Mesothelial cell of epicardium (in vitro differentiated cells): ENCODE data around the gene CARD9. TPM values are rescaled to one million over a fixed set of nuclear protein-coding genes. Genes with fewer than 3 reads are reported as not detected.

Source experiments
- DNase-seq, 2 experiments: peaks; one replicate each; pipeline ENCODE4 v3.0.0; 2021; ENCODE audit warnings: low spot score in 2 of 2; ENCODE audit not compliant: unreplicated experiment in 2 of 2
- H3K27ac Mint-ChIP-seq: 2 replicates; pipeline ENCODE4 v1.8.0; 2021; ENCODE audit warnings: mixed read lengths
- H3K27me3 Mint-ChIP-seq: 2 replicates; pipeline ENCODE4 v1.8.0; 2021; ENCODE audit warnings: low read depth, mixed read lengths
- H3K36me3 Mint-ChIP-seq: 2 replicates; pipeline ENCODE4 v1.8.0; 2021; ENCODE audit warnings: mixed read lengths
- H3K4me1 Mint-ChIP-seq: 2 replicates; pipeline ENCODE4 v1.8.0; 2021; ENCODE audit warnings: mixed read lengths
- H3K4me3 Mint-ChIP-seq: 2 replicates; pipeline ENCODE4 v1.8.0; 2021; ENCODE audit warnings: mild to moderate bottlenecking, moderate library complexity, mixed read lengths
- H3K9me3 Mint-ChIP-seq: 2 replicates; pipeline ENCODE4 v1.8.0; 2021; ENCODE audit warnings: mixed read lengths
- CTCF ChIP-seq: fragments of 200-600 bp; sonication (generic); IDR thresholded peaks from one replicate; pipeline ENCODE4 v1.5.0; 2021; ENCODE audit warnings: antibody characterized with exemption; ENCODE audit not compliant: unreplicated experiment
- total RNA-seq: library from RNA; stranded (reverse); gene quantifications from 3 replicates; pipeline ENCODE4 v1.2.1, GENCODE V29; 2021

CARD9 gene
- total RNA-seq, 1 donor from 2014 or later: 4.9 TPM

GRCh38 chr9:136359774-136360718 is 13.4 kb downstream of the CARD9 start:
- Mint-ChIP-seq H3K4me1 (peaks cover 8% of the 10 kb centered on the region), H3K36me3 (no peaks in the 10 kb centered on the region), H3K27me3 (no peaks in the 10 kb centered on the region), H3K9me3 (no peaks in the 10 kb centered on the region), H3K4me3 (no peak overlapping the region), H3K27ac (no peak overlapping the region)
- no peak for TF ChIP-seq CTCF
- DNase-seq: no peak

GRCh38 chr9:136358888-136359287 is 14.6 kb downstream of the CARD9 start:
- DNase-seq: no peak
- Mint-ChIP-seq H3K27ac (no peak overlapping the region), H3K4me1 (peaks cover 17% of the 10 kb centered on the region), H3K4me3 (no peak overlapping the region), H3K9me3 (no peaks in the 10 kb centered on the region), H3K36me3 (no peaks in the 10 kb centered on the region), H3K27me3 (no peaks in the 10 kb centered on the region)
- TF ChIP-seq CTCF: no peak

GRCh38 chr9:136358016-136358415 is 15.5 kb downstream of the CARD9 start:
- DNase-seq: no peak
- H3K36me3 Mint-ChIP-seq: no peaks in the 10 kb centered on the region
- H3K27ac Mint-ChIP-seq: no peak overlapping the region
- no peak overlapping the region for H3K4me3 Mint-ChIP-seq
- H3K4me1 Mint-ChIP-seq: peaks cover 18% of the 10 kb centered on the region
- no peak for TF ChIP-seq CTCF
- H3K9me3 Mint-ChIP-seq: no peaks in the 10 kb centered on the region
- H3K27me3 Mint-ChIP-seq: no peaks in the 10 kb centered on the region

GRCh38 chr9:136357202-136357725 is 16.2 kb downstream of the CARD9 start:
- no peaks in the 10 kb centered on the region for H3K27me3 Mint-ChIP-seq
- peaks cover 12% of the 10 kb centered on the region for H3K4me1 Mint-ChIP-seq
- no peaks in the 10 kb centered on the region for H3K36me3 Mint-ChIP-seq
- H3K27ac Mint-ChIP-seq: no peak overlapping the region
- no peak for TF ChIP-seq CTCF
- no peak overlapping the region for H3K4me3 Mint-ChIP-seq
- no peaks in the 10 kb centered on the region for H3K9me3 Mint-ChIP-seq
- no peak for DNase-seq

- no peaks in the 10 kb centered on the region for H3K9me3 Mint-ChIP-seq
- no peaks in the 10 kb centered on the region for H3K27me3 Mint-ChIP-seq
- H3K4me1 Mint-ChIP-seq: peaks cover 12% of the 10 kb centered on the region
- no peaks in the 10 kb centered on the region for H3K36me3 Mint-ChIP-seq
- no peak for DNase-seq
- H3K27ac Mint-ChIP-seq: no peak overlapping the region
- no peak overlapping the region for H3K4me3 Mint-ChIP-seq
- TF ChIP-seq CTCF: no peak
Observed at GRCh38 chr9:136355616-136356557, 17.6 kb downstream of the CARD9 start.
